ENCODE measurements around the gene CDK3. TPM values are rescaled to one million over a fixed set of nuclear protein-coding genes. Genes with fewer than 3 reads are reported as not detected.
A peak's percentile ranks its signal among the peaks of the same experiment; 100 is the strongest.

Gene CDK3
- total and polyA plus RNA-seq, 9 of the 15 experiments (the other 6 are each of a cell fraction or from before 2014, with no cell fraction given), result 0.55 to 8.2 (median 4.7) TPM

GRCh38 chr17:75978938-75979704 is 21.5 kb upstream of the CDK3 start, which contains the start of the genes ACOX1 and TEN1 (continued):
- TF ChIP-seq REST (IDR thresholded peaks at IDR 0.05; ENCODE audit: borderline replicate concordance) (peak; percentile 90), REST (CRISPR knock-in tag; IDR thresholded peaks at IDR 0.05; ENCODE audit: low read depth) (peak; percentile 61; the same call in 1 of the 2 replicates), ZBTB1 (CRISPR knock-in tag; IDR thresholded peaks at IDR 0.05; ENCODE audit: borderline replicate concordance, low read depth) (peak; percentile 74; the same call in 1 of the 2 replicates), TCF15 (CRISPR knock-in tag; IDR thresholded peaks at IDR 0.05) (0 out of 2 replicates have a peak, but pooled peaks have one; percentile 10), TBL1XR1 (IDR thresholded peaks at IDR 0.05; ENCODE audit: low read length in 2 of 2) (no peak), RBM39 (optimal IDR thresholded peaks at IDR 0.05; ENCODE audit: low read depth, low read length) (no peak)

All from K562 (cell line).